ENCODE measurements around the gene CDX1. TPM values are rescaled to one million over a fixed set of nuclear protein-coding genes. Genes with fewer than 3 reads are reported as not detected.

CDX1 gene
- polyA plus RNA-seq, 3 donors = 0.69 to 1.0 (median 0.75) TPM

DNA sequence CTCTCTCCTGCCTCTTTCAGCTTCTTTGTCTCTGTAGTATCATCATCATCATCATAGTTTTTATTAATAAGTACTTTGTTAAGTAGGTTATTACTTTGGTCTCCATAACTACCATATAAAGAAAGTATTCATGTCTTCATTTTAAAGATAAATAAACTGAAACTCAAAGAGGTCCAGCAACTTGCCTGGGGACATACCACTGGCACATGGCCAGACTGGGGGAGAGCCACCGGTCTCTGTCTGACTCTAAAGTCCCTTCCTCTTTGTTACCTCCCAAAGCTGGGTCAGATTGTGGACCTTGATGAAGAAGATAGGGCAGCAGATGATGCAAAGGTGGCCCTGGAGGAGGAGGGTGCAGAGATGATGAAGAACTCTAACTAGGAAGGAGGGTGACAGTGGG lies 8.5 kb downstream of the CDX1 start:
- DNase-seq (ENCODE audit: extremely low read depth in 1 of 11, low read depth in 9 of 11, low spot score in 4 of 11) = no peak

DNA sequence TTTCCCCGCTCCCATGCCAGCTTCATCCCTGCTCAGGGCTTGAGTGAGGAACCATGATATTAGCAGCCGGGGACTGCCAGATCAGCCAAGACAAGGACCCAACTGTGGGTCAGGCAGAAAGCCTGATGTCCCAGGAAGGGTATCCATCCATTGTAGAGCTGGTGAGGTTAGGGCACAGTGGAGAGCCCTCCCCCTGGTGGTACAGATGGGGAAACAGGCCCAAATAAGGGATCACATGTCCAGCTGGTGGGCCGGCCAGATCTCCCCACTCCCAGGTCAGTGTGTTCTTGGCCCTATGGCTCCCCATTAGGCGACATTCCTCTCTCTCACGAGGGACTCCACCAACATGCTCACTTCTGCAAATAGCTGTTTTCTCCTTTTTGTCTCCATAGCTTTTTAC lies 9.0 kb downstream of the CDX1 start:
- no peak for DNase-seq (ENCODE audit: extremely low read depth in 1 of 11, low read depth in 9 of 11, low spot score in 4 of 11)

DNA sequence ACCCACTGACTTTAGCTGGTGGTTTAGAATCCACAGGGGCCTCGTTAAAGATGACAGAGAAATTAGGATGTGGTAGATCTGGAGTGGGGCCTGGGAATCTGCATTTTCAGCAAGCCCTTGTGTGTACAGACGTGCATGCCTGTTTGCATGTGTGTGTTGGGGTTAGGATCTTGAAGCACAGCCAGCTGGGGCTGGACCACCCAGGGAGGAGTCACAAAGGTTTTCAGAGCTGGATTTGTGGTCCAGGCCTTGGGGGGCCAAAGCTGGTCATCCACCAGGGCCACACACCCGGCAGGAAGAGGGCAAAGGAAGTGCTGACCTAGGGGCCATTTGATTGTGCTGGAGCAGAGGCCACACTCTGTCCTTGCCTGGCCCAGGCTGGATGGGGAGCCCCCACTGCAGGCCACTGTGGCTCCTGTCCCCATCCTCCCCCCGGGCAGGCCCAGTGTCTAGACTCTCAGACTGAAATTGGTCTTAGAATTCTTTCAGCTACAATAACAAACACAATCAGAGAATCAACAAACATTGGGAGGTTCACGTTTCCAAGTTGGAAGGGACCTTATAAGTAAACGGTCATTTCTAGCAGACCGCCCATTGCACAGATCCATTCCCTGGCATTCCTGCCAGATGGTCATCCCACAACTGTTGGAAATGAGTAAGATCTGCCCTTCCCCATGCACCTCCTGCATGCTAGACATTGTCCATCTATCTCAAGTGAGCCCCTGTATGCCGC lies 10.3 kb downstream of the CDX1 start:
- DNase-seq (ENCODE audit: extremely low read depth in 1 of 11, low read depth in 9 of 11, low spot score in 4 of 11) = no peak

DNA sequence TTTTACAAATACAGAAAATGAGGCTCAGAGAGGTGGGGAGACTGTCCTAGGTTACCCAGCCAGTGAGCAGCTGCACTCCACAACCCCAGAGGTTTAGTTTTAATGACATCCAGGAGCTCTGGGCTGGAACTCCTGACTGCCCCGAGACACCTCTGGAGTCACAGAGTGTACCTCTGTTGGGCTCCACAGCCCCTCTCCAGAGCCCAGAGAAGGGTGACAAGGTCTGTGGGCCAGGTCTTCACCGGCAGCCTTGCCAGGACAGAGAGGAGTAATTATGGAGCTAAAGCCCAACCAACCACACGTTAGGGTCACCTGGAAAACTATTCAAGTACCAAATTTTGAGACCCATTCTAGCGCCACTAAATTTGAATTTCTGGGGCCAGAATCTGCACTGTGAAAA lies 11.1 kb downstream of the CDX1 start:
- no peak for DNase-seq (ENCODE audit: extremely low read depth in 1 of 11, low read depth in 9 of 11, low spot score in 4 of 11)

DNA sequence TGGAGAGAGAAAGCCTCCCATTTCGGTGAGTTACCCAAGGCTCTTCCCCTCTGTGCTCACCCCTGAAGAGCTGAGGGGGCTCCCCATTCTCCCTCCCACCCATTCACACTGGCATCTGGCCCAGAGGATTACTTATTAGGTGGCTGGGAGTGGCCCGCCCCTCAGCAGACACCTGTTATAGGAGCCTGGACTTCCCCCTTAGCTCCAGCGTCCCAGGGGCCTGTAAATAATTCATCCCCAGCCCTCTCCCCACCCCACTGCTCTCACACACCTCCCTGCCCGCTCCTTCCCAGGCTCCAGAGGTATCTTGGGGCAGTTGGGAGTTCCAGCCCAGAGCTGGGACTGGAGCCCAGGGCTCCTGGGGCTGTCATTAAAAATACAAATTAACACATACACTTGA lies 11.7 kb downstream of the CDX1 start:
- DNase-seq (ENCODE audit: extremely low read depth in 1 of 11, low read depth in 9 of 11, low spot score in 4 of 11) = no peak

DNA sequence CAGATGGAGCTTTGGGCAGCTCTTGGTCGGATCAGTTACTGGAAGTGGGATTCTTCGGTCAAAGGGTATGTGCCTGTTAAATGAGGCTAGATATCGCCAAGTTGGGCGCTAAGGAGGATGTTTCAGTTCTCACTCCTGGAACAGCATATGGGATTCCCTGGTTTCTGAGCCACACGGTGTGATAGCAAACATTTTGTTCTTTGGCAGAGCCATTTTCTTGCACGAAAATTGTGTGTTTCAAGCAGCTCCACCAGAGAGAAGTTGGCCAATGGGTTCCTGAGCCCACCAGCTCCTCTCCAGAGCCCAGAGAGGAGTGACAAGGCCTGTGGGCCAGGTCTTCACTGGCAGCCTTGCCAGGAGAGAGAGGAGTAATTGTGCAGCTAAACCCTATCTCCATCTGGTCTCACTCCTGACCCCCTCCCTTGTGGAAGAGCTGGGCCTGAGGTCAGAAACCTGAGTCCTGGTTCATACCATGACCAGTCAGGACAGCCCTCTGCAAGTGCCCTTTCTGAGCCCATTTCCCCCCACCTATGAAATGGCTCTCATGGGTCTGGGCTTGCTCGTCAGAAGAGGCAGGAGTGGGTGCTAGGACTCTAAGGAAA lies 12.5 kb downstream of the CDX1 start:
- DNase-seq (ENCODE audit: extremely low read depth in 1 of 11, low read depth in 9 of 11, low spot score in 4 of 11) = no peak

DNA sequence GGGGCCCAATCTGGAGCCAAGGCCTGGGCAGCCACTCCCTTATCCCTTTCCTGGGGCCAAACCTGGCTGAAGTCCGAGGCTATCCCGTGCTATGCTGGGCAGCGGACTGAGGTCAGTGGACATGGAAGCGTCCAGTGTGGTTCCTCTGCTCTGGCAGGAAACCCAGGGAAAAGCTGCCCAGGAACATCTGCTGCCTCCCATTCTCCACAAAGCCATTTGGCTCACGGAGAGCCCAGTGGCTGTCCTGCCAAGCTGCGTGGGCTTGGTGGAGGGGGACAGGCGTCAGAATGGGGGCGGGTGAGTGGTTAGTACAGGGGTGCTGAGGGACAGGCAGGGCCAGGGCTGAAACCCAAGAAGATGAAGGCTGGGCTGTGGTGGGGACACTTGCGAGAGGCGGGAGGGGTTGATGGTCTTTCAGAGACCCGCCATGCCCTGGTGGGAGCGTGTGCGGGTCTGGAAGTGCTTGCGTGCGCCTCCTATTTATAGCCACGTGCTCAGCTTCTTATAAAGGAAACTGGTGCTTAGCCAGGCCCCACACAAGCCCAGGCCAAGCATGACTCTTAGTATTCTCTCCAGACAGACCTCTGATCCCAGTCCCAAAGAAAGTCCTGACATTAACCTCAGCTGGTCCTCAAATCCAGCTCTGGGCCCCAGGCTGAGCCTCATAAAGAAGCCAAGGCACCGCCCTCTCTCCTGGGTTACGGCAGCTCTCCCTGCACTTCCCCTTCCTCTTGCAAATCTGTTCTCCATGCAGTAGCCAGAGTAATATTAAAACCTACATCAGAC lies 13.9 kb downstream of the CDX1 start:
- no peak for DNase-seq (ENCODE audit: extremely low read depth in 1 of 11, low read depth in 9 of 11, low spot score in 4 of 11)

DNA sequence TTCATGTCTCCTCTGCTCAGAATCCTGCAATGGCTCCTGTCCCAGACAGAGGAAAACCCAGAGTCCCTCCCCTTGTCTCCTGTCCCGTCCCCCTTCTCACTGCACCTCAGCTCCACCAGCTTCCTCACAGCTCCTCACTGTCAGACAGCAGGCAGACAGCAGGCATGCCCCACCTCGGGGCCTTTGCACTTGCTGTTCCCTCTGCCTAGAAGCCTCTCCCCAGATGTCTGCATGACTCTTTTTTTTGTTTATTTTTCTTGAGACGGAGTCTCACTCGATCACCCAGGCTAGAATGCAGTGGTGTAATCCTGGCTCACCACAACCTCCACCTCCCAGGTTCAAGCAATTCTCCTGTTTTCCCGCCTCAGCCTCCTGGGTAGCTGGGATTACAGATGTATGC lies 14.4 kb downstream of the CDX1 start:
- no peak for DNase-seq (ENCODE audit: extremely low read depth in 1 of 11, low read depth in 9 of 11, low spot score in 4 of 11)

DNA sequence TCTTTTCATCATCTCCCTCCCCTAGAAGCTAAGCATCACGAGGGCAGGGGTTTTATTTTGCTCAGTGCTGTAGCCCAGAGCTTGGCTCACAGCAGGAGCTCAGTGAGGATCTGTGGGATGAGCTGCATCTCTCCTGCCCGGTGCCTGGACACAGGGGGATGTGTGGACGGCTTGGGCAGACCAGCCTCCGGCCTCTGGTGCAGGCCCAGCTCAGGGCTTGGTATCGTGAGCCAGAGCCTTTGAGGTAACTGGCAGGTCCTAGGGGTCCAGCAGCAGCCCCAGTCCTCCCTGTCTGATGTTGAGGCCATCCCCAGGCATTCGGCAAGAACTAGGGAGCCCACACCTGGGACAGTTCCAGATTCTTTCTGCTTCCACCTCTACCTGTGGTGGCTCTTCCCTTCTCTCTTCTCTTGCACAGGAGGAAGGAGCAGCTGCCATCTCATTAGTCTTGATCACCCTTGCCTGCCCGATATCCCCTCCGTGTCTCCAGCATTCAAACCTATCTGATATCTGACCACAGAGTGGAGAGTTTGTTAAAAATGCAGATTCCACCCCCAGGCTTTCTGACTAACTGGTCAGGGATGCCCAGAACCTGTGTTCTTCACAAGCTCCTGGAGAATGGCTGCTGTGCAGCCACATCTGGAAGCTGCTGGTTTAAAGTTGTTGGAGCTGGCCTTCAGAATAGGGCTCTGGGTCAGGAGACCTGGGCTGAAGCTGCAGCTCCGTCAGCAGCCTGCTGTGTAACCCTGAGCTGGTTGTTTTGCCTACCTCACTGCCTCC lies 15.4 kb downstream of the CDX1 start:
- no peak for DNase-seq (ENCODE audit: extremely low read depth in 1 of 11, low read depth in 9 of 11, low spot score in 4 of 11)

DNA sequence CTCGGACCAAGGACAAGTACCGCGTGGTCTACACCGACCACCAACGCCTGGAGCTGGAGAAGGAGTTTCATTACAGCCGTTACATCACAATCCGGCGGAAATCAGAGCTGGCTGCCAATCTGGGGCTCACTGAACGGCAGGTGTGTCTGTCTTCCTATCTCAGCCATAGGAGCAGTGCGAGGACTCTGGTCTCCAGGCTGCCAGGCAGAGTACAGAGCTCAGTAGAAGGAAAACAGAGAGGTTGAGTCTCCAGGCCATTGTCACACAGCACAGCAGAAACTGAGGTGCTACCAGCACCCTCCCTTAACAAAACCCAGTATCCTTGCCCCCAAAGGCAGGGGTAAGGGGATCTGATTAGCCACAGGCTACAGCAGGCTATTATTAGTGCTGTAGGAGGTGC lies 16.2 kb downstream of the CDX1 start:
- no peak for DNase-seq (ENCODE audit: extremely low read depth in 1 of 11, low read depth in 9 of 11, low spot score in 4 of 11)

DNA sequence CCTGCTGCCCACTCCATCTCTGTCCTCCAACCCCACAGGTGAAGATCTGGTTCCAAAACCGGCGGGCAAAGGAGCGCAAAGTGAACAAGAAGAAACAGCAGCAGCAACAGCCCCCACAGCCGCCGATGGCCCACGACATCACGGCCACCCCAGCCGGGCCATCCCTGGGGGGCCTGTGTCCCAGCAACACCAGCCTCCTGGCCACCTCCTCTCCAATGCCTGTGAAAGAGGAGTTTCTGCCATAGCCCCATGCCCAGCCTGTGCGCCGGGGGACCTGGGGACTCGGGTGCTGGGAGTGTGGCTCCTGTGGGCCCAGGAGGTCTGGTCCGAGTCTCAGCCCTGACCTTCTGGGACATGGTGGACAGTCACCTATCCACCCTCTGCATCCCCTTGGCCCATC lies 16.9 kb downstream of the CDX1 start:
- DNase-seq (ENCODE audit: extremely low read depth in 1 of 11, low read depth in 9 of 11, low spot score in 4 of 11) = no peak

DNA sequence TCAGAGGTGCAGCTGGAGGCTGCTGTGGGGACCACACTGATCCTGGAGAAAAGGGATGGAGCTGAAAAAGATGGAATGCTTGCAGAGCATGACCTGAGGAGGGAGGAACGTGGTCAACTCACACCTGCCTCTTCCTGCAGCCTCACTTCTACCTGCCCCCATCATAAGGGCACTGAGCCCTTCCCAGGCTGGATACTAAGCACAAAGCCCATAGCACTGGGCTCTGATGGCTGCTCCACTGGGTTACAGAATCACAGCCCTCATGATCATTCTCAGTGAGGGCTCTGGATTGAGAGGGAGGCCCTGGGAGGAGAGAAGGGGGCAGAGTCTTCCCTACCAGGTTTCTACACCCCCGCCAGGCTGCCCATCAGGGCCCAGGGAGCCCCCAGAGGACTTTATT lies 17.4 kb downstream of the CDX1 start:
- DNase-seq (ENCODE audit: extremely low read depth in 1 of 11, low read depth in 9 of 11, low spot score in 4 of 11) = no peak

DNA sequence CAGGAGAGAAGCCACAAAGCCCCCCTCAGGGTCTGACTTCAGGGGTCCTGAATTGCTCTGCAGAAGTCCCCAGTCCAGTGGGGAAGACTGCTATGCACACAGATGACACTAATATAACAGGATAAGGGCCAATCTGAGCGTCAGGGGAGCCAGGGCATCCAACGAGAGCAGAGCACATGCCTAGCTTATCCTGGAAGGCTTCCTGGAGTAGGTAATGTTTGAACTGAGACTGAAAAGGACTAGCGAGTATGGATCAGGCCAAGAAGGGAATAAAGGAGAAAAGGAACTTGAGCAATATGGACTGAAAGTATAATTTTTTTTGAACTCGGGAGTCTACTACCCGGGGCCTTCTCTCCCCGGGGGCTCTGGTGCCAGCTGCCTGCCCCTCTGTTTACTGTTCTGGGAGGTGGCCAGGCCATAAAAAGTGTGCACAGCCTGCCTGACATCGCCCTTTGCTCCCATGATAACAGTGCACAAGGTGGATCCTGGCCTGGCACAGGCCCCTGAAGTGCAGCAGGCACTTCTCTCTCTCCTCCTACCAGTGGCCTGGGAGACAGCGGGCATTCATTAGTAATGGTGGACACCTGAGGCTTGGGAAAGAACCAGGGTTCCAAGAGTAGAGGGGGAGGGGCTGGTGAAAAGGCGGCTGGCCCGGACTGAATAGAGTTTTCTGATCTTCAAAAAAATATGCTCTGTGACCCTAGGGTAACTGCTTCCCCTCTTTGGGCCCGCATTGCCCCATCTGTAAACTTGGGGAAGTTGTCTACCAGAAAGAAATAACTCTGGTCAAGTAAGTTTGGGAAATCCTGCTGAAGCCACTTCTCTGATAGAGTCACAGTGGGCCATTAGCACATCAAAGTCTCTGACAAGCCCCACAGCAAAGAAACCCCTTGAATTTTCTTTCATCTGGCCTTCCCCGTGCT lies 18.7 kb downstream of the CDX1 start:
- DNase-seq (ENCODE audit: extremely low read depth in 1 of 11, low read depth in 9 of 11, low spot score in 4 of 11) = no peak

DNA sequence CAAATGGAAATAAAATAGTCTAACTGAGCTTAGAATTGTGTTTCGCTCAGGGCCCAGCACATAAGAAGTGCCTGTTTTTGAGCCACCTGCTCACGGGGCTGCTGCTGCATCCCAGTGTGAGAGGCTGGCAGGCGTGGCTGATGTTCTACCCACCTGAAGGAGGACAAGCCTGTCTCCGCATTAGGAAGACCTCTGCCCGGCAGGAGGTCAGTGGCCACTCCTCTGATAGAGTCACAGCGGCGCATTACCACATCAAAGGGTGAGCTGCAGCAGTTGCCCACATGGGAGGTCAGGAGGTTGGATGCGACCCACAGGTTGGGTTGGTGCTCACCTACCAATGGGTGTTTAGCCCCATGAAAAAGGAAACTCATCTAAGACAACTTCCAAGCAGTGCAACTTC lies 19.6 kb downstream of the CDX1 start:
- no peak for DNase-seq (ENCODE audit: extremely low read depth in 1 of 11, low read depth in 9 of 11, low spot score in 4 of 11)

DNA sequence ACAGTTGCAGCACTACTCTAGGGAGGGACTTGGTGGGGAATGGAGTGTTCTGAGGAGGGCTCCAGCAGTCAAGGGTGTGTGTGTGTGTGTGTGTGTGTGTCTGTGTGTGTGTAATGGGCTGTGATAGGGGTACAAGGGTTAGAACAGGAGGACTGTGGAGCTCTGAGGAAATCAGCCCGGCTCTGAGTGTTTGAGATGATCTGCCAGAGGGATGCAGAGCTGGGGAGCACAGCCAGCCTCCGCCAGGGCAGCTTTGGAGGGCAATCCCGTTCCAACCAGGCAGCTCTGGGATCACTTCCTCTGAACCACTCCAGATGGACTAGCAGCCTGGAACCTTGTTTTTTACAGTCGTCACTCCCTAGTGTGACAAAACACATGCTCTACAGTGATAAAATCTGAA lies 20.3 kb downstream of the CDX1 start:
- DNase-seq (ENCODE audit: extremely low read depth in 1 of 11, low read depth in 9 of 11, low spot score in 4 of 11) = no peak

DNA sequence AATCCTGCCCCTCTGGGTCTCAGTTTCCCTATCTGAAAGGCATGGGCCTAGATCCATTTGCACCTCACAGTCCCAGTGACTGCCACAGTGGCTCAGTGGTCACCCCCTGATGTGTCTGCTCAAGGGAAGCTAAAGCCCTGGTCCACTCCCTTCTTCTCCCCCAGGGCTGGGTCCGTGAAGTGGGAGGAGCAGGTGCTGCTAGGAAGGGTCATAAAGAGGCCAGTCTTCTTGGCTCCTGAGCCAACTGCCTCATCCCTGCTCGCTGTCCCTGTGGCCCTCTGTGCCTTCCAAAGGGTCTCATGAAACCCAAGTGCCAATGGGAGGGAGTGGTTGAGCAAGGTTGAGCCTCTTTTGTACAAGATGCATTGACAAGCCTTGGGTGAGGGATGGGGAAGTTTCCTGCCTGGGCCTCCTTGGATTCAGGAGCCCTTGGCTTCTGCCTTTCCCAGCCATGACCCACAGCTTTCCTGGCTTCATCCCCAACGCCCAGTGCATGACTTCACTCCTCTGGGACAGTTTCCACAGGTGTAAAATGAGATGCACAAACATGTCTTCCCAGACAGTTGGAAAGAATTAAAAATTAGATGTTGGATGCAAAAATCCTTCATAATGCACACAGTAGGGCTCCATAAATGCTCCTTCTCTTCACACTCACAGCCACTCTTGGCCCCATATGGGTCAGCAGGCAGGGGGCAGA lies 21.7 kb downstream of the CDX1 start:
- no peak for DNase-seq (ENCODE audit: extremely low read depth in 1 of 11, low read depth in 9 of 11, low spot score in 4 of 11)

DNA sequence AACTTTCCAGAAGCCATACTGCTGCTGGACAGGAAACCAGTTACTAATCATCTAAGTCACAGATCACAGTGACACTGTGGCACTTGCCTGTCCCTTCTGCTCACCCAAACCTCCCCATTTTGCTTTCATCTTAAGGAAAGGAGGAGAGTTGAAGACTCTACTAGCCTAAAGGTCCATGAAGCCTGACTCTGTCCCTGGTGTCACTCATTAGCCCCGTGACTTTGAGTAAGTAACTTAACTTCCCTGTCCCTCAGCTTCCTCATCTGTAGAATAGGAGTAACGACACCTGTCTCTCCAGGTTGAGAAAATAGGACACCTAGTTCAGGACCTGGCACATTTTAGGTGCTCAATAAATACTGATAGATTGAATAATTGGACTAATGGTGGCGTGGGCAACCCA lies 22.7 kb downstream of the CDX1 start:
- DNase-seq (ENCODE audit: extremely low read depth in 1 of 11, low read depth in 9 of 11, low spot score in 4 of 11) = no peak

All from renal cortex interstitium (tissue), 11 donors.